Right hindlimb (tissue), 1 donor: ENCODE data around the gene GNL3L.
A peak's percentile ranks its signal among the peaks of the same experiment; 100 is the strongest.
"Not testable (repeated sequence)": the region's sequence is repeated elsewhere in the genome, so short reads cannot be mapped to it uniquely, and the experiment has no call there.

ENCODE experiments used
- DNase-seq: peaks from one replicate; pipeline ENCODE4 v3.0.0-alpha.2; 2018

Gene GNL3L, protein sequence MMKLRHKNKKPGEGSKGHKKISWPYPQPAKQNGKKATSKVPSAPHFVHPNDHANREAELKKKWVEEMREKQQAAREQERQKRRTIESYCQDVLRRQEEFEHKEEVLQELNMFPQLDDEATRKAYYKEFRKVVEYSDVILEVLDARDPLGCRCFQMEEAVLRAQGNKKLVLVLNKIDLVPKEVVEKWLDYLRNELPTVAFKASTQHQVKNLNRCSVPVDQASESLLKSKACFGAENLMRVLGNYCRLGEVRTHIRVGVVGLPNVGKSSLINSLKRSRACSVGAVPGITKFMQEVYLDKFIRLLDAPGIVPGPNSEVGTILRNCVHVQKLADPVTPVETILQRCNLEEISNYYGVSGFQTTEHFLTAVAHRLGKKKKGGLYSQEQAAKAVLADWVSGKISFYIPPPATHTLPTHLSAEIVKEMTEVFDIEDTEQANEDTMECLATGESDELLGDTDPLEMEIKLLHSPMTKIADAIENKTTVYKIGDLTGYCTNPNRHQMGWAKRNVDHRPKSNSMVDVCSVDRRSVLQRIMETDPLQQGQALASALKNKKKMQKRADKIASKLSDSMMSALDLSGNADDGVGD

DNA sequence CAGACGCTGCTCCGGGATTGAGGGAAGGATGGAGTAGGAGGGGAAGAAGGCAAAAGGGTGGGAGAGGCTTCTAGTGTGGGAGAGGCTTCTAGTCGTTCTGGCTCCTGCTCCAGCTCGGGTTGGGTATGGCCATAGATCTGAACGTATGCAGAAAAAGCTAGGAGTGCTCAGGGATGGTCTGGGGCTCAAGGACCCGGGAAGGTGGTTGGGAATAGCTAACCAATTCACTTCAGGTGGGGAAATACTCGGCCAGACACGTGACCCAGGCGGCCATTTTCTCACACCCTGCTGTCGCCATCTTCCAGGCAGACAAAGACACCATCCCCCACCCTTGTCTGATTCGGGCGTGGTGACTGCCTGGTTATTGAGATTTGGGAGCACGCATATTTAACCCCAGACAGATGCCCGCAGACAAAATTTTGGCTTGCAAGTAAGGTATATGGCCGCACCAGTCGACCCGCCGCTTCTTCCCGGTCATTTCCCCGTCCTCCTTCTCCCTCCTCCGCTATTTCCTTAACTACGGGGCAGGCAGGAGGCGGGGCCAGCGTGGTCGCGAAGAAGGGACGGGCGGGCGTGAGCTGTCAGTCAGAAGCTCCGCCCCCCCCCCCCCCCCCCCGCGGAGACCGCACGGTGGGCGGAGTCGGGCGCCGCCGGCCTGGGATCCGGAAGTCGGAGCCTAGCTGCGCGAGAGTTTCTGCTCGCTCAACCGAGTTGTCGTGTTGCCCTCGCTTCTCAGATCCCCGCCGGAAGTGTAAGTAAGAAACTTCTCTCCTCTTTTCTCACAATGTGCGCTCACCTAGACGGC is at the start of gene GNL3L:
TSS of gene GNL3L (plus strand) at position 668 of the 805 bp plus-strand sequence. CDS start 2,348 bp downstream, outside the sequence.
- peak; percentile 95 for DNase-seq

DNA sequence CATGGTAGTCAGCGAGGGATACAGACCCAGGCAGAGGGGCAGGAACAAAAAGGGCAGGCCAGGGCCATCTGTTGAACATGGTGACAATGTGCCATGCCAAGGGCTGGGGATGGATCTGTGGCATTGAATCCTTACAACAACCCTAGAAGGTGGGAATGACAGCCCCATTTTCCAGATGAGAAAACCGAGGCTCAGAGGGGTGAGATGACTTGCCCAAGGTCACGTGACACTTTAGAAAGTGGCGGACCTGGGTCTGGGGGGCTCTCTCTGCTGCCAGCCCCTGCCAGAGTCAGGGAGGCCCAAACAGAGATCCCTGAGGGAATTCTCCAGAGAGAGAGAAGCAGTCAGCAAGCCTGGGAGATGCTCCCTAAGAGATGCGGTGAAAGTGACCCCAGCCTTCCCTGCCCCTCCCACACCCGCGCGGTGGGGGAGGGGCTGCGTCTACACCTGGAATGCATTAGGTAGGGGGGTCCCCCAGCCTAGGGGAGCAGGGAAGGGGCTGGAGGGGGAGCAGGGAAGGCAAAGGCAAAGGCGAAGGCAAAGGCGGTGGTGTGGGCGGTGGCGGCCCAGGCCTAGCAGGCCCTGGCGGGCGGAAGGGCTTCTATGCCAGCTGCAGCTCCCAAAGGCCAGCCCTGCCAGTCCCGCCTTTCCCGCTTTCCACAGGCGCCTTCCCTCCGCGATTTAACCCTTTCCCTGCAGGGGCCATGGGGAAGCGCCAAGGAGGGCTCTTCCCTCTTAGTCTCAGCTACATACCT is 47.0 kb upstream of the GNL3L start:
- peak; percentile 66 for DNase-seq

DNA sequence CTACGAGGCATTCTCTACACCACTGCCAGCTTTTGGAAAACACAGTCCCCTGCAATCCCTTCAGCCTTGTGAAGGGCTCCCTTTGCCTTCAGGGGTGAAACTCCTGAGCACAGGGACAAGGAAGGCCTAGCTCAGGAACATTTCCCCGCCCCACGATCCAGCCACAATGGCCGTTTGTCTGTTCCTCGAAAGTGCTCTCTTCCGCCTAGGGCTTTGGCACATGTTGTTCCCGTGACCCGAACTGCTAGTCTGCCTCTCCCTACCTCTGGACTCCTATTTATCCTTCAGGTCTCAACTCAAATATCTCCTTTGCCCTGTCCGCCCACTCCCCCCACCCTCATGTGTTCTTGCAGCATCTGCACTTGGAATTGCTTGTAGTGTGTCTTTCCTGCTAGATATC is 46.1 kb upstream of the GNL3L start:
- no peak for DNase-seq

DNA sequence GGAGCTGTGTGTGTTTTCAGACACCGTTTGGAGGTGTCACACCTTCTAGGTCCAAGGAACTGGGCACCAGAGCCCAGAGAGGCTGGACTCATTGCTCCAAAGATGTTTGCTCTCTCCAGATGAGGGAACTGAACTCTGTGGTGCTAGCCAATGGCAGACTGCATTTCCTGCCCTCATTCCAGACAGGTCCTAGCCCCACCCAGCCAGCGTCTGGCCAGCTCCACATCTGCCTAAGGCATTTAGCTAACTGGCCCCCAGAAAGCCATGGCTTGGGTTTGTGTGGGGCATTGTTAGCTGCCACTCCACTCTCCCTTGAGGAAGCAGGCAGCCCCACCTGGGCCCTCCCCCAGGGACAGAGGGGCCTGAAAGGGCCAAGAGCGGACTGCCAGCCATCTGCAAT is 45.4 kb upstream of the GNL3L start:
- peak; percentile 54 for DNase-seq

DNA sequence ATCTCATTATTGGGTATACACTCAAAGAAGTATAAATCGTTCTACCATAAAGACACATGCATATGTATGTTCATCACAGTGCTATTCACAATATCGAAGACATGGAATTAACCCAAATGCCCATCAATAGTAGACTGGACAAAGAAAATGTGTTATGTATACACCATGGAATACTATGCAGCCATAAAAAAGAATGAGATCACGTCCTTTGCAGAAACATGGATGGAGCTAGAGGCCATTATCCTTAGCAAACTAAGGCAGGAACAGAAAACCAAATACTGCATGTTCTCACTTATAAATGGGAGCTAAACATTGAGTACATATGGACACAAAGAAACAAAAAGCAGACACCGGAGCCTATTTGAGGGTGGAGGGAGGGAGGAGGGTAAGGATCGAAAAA is 40.2 kb upstream of the GNL3L start:
- not testable (repeated sequence) for DNase-seq

DNA sequence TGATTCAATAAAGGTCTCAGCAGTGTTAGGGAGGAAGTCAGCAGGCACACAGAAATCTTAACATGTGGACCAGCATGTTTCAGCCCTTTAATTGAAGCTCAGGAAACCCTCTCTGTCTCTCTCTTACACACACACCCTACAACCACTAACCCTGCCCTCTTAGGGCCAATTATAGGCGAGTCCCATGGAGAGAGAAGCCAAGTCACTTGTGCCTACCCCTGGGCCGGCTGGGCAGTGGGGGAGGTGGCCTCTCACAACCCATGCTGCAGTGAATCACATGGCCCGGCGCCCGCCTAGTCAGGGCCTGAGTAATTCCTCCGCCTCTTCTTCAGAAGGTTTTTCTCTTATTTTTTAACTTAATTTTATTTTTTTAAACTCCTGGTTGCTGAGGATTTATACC is 37.7 kb upstream of the GNL3L start:
- no peak for DNase-seq

DNA sequence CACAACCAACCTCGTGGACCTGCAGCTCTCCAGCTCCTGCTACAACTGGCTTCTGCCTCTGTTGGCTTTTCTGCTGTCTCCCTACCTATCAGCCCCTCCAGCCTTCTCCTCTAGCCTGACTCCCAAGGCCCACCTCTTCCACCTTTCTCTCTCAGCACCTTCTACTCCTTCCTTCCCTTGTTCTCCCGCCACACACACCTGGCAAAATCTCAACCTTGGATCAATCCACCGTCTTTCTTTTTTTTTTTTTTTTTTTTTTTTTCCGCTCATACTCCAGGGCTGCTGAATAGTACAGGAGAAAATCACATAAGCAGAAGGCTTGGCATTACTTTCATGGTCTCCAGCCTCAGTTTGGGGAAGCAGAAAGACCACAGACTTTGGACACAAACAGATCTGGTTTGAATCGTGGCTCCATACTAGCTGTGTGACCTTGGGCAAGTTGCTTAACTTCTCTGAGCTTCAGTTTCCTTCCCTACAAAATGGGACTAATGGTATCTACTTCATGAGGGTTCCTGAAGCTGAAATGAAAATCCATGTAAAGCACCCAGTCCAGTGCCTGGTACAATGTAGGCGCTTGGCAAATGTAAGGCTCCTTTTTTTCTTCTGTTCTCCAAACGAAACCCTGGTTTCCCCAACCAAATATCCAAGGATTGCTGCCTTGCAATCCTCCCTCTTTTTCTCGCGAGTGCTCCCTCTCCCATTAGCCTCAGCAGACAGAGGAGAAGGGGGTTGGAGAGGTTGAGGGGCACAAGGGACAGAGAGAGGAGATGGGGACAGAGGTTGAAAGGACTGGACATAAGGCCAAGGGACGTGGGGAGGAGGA is 35.6 kb upstream of the GNL3L start:
- DNase-seq: no peak

DNA sequence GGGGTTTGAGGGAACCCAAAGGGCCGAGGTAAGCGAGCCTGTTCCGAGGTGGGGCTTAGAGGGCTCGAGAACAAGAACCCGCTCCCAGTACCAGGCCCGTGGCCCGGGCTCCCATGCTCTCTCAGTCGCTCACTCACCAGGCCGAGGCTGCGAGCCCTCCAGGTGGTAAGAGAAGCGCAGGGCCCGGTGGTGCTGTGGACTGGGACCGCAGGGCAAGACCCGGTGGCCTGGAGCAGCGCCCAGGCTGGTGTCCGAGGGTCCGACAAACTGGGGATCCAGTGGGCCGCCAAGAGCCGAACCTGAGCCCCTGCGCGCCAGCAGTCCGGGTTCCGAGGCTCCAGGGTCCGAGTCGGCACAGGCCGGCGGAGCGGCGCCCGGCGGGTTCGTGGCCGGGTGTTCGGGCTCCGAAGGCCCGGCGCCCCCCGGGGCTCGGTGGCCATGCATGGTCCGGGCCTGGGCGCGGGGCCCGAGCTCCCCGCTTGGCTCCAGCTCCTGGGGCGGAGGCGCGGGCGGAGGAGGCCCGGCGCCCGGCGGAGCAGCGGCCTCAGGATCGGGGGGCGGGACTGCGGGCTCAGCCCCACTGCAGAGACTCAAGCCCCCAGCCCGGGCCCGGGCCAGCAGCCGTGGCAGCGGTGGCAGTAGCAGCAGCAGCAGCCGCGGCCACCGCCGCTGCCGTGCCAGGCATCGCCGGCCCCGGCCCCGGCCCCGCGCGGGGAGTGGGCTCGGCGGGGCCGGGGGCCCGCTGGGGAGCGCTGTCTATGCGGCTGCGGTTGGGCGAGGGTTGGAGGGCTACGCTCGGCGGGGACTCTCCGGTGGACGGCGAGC is 34.8 kb upstream of the GNL3L start:
- DNase-seq: peak; percentile 34

DNA sequence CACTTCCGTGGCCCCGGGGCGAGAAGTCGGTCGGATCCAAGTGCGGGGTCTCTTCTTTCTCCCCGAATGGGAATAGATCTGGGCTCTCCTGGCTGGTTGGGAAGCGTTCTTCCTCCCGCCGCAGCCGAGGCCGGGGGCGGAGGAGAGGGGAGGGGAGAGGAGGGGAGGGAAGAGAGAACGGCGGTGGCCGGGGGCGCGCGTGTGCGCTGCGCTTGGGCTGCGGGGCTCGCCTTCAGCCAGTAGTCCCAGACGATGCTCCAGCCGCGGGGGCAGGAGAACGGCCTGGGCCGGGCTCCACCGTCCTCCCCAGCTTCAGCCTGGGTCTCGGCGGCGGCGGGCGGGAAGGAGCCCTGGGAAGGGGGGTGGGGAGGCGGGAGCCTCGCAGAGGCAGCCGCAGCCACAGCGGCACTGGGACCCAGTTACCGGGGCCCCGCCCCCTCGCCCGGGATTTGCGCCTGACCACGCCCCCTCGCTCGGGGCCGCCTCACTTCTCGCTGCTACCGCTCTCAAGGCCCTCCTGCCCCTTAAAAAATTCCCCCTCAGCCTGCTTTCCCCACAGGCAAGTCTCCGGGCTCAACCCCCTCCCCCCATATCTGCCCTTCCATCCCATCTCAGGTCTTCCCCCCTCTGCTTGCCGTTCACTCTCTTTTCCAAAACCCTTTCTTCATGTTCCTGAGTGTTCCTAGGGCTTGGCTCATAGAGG is 34.1 kb upstream of the GNL3L start, which contains the start of gene FGD1:
TSS of gene FGD1 (minus strand) at position 421 of the 703 bp plus-strand sequence. CDS start 802 bp downstream, outside the sequence.
- peak; percentile 86 for DNase-seq

DNA sequence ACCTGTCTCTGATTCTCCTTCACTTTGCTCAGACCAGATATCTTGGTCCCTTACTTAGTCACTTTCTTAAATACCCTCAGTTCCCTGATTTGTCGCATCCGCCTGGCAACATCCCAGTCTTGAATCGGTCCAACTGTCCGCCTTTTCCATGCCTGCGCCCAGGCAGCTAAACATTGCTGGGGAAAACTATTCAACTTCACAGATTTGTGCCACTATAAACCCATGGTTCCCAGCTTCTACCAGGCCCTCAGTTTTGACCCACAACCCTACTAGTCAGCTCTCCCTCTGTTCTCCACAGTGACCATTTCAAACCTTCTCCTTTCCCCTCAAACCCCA is 33.5 kb upstream of the GNL3L start:
- DNase-seq: no peak

DNA sequence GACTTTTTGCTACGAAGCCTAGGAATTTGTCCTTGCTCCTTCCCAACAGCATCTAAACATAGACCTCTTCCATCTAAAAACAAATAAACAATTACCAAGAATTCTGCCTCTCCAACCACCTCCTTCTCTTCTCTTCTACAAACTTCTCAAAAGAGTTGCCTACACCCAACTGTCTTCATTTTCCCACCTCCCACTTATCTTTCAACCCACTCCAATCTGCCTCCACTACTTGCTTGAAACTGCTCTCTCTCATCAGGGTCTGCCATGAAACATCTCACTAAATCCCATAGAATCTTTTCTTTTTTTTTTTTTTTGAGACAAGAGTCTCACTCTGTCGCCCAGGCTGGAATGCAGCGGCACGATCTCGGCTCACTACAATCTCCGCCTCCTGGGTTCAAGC is 33.1 kb upstream of the GNL3L start:
- no peak for DNase-seq

DNA sequence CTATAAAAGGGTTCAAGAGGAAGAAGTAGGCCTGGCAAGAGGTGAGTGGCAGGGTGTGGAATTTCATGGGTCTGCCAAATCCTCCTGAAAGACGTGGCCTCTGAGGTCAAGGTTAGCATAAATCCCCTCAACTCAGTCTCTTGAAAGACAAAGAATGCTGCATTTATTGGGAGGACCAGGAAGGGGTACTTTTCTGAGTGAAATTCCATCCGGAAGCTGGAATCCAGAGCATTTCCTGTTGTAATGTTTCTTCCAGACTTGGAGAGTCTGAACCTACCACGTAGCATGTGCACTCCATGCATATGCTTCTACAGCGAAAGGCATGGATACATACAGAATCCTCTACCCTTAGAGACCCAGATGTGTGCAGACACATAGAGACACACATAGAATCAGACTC is 20.6 kb upstream of the GNL3L start:
- no peak for DNase-seq

DNA sequence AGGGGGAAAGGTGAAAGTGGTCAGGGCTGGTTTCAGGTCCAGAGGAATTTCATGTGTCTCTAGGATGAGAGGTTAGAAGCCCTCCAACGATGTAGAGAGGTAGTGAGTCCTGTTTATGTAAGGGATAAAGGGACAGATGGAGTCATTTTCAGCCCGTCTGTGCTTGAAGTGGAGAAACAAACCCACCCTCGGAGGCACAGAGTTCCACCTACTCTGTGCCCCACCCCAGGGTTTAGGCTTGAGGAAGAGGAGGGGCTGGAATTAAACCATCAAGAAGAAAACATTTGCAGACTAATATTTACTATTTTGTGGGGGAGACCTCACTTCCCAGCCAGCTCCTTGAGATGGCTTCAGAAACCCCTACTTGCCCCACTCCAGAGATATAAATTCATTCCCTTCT is 868 bp upstream of the GNL3L start:
- DNase-seq: no peak

DNA sequence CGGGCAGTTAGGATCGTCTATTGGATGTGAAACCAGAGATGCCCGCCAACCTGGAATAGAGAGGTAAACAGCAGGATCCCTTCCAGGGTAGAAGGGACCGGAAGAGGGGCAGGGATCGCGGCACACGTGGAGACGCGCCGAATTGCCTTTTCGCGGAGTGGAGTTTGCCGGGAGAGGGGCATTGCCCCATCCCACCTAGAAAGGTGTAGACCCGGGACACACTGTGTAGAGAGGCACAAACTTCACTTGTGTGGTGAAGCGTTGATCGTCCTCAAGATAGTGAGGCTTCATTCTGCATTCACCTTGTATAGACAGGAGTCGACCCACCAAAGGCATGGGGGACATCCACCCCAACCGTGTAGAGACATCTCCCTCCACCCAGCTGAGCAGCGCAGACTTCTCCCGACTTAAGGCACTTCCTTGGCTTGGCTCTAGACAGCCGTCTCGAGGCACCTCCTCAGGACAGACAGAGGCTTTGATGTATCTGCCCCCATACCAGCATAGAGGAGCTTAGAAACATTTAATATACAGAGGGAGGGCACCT is 410 bp downstream of the GNL3L start:
- no peak for DNase-seq

DNA sequence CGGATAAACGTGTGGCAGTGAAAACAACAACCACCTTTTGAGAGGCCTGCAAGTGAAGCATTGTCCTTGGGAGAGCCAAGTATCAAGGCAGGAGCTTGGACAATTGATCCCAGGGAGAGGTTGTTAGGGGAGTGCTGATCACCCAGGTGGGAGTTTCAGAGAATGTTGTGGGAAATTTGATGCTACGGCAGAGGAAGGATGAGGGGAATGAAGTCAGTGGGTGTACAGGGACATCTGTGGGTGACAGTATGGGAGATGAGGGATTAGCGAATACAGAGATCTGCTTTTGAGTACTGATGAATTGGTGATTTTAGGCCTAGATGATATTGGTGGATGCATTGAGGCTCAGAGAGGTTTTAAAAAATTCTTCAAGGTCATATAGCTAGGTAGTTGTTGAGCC is 4.3 kb downstream of the GNL3L start:
- DNase-seq: no peak

DNA sequence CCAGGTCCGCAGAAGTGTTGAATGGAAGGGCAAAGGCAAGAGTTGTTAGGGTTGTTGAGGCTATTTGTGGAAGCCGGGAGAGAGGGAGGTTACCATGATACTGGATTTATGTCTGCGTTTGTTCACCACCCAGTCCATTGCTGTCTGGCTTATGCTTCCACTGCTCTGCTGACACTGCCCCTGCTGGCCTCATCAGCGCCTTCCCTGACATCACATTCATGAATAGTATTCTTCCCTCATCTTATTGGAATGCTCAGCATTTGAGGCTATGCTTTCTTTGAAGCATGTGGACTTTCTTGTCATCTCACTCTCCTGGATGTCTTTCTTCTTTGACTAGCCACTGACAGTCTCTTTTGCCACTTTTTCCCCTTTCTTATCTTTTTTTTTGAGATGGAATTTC is 10.3 kb downstream of the GNL3L start:
- no peak for DNase-seq

DNA sequence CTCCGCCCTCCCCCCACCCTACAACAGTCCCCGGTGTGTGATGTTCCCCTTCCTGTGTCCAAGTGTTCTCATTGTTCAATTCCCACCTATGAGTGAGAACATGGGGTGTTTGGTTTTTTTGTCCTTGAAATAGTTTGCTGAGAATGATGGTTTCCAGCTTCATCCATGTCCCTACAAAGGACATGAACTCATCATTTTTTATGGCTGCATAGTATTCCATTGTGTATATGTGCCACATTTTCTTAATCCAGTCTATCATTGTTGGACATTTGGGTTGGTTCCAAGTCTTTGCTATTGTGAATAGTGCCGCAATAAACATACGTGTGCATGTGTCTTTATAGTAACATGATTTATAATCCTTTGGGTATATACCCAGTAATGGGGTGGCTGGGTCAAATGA is 12.2 kb downstream of the GNL3L start:
- DNase-seq: not testable (repeated sequence)

DNA sequence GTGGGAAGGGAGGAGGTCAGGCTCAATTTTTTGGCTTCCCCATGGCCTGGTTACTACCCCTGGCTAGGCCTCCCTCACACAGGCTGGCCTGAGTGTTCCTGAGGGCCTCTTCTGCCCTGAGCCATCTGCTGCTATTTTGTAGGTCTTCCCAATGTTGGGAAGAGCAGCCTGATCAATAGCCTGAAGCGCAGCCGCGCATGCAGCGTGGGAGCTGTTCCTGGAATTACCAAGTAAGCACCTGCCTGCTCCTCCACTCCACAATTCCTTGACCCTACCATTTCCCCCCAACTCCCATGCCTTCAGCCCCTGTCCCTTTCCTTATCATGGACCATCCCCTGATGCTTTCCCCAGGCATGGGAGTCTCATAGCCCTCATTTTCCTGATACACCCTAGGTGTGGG is 20.8 kb downstream of the GNL3L start:
- DNase-seq: no peak

DNA sequence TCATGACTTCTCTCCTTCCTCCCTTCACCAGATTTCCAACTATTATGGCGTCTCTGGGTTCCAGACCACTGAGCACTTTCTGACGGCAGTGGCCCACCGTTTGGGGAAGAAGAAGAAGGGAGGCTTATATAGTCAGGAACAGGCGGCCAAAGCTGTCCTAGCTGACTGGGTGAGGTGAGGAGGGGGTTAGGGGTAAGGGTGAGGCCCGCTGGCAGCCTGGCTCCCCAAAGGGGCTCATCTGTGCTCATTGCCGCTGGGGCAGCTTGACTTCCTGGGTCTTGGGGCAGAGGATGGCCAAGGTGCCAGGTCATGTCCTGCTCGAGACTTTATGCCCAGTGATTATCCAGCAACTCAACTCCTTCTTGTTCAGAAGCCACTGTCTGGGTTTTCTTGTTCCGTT is 21.8 kb downstream of the GNL3L start:
- DNase-seq: no peak

DNA sequence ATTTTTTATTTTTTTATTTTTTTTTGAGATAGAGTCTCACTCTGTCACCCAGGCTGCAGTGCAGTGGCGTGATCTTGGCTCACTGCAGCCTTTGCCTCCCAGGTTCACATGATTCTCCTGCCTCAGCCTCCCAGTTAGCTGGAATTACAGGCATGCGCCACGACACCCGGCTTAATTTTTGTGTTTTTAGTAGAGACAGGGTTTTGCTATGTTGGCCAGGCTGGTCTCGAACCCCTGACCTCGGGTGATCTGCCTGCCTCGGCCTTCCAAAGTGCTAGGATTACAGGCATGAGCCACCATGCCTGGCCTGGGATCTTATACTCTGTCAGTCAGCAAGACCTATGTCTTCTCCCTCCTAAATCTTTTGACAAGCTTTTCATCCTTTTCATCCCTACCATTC is 25.0 kb downstream of the GNL3L start:
- DNase-seq: not testable (repeated sequence)
